Heart left ventricle (tissue), 16 donors: ENCODE results near the gene LSP1. TPM values are rescaled to one million over a fixed set of nuclear protein-coding genes. Genes with fewer than 3 reads are reported as not detected.

Source experiments
- ATAC-seq, 4 donors: fragments of 200-7000 bp; cut with Tn5 transposase; one replicate each; pipeline ENCODE4 v1.9.1; 2020 to 2022; ENCODE audit warnings: moderate library complexity in 4 of 4, mild to moderate bottlenecking in 3 of 4, moderate number of reproducible peaks in 1 of 4
- DNase-seq, 5 donors: peaks; one replicate each; pipeline ENCODE4 v3.0.0-alpha.2; 2020
- H3K27ac ChIP-seq, 12 donors: fragments of 200-600 bp; sonication (generic) in 4 of 12; one replicate each; pipeline versions ENCODE4 v1.5.0 to v1.8.0; 2016 to 2022; ENCODE audit warnings: mild to moderate bottlenecking in 2 of 12
- H3K27me3 ChIP-seq, 9 donors: fragments of 200-600 bp; sonication (generic) in 2 of 9; one replicate each; pipeline versions ENCODE4 v1.5.1 to v1.8.0; 2016 to 2022; ENCODE audit warnings: mild to moderate bottlenecking in 3 of 9
- H3K36me3 ChIP-seq, 9 donors: fragments of 200-600 bp; sonication (generic) in 2 of 9; one replicate each; pipeline versions ENCODE4 v1.5.0 to v1.8.0; 2018 to 2022; ENCODE audit warnings: mild to moderate bottlenecking in 2 of 9
- H3K4me1 ChIP-seq, 12 donors: fragments of 200-600 bp; sonication (generic) in 4 of 12; one replicate each; pipeline versions ENCODE4 v1.5.0 to v1.8.0; 2016 to 2022; ENCODE audit warnings: mild to moderate bottlenecking in 3 of 12
- H3K4me3 ChIP-seq, 12 donors: fragments of 200-600 bp; sonication (generic) in 4 of 12; one replicate each; pipeline versions ENCODE4 v1.5.0 to v1.8.0; 2017 to 2022; ENCODE audit warnings: mild to moderate bottlenecking in 9 of 12, moderate library complexity in 4 of 12
- H3K9me3 ChIP-seq, 12 donors: fragments of 200-600 bp; sonication (generic) in 4 of 12; one replicate each; pipeline versions ENCODE4 v1.5.0 to v1.8.0; 2016 to 2022; ENCODE audit warnings: mild to moderate bottlenecking in 1 of 12
- POLR2A ChIP-seq, 2 donors: fragments of 450-650 bp; IDR thresholded peaks; one replicate each; pipeline ENCODE4 v1.6.1; 2017; ENCODE audit warnings: antibody characterized with exemption in 2 of 2, mild to moderate bottlenecking in 2 of 2, moderate library complexity in 2 of 2
- WGBS, 4 donors: extraction: QIAGEN DNeasy Blood & Tissue Kit in 2 of 4; methylation state at CpG; one replicate each; pipeline versions ENCODE4 v1.1.5 to v1.1.7; 2013 to 2018; 5-methylcytosine and 5-hydroxymethylcytosine counted together
- intact Hi-C, 10 donors: fragments of 100-400 bp; cut with DNase I; formaldehyde crosslinking; loops; one replicate each; pipeline versions ENCODE4 v1.11.1 to v1.14.2; 2022
- polyA plus RNA-seq, 2 donors: library from polyadenylated mRNA; stranded (reverse); fragments of 200-250 nt; gene quantifications; one replicate each; pipeline ENCODE4 v1.2.3, GENCODE V29; 2013
- total RNA-seq, 9 donors: library from RNA; depleted of rRNA in 2 of 9; stranded (reverse); fragments of >200 nt in 2 of 9; fragmentation: NEBNext Ultra II Directional in 3 of 9; extraction: Animal tissue kit (Norgen Biotek cat#: 25700) in 3 of 9; gene quantifications; one replicate each; pipeline versions ENCODE4 v1.1.0 to v1.2.4, GENCODE V29; 2016 to 2023
- TF ChIP-seq, protein P1 (sequence below), 12 donors: fragments of 200-600 bp; sonication (generic) in 4 of 12; IDR thresholded peaks; one replicate each; pipeline versions ENCODE4 v1.5.0 to v1.8.0; 2018 to 2022; ENCODE audit warnings: antibody characterized with exemption in 12 of 12, mild to moderate bottlenecking in 5 of 12
- donor health status: ischemic (EF 13 %, LVEDD 7.1; RV severe dilation, severe dysfunction).
- donor health status: healthy with polysubstance abuse.
- donor health status: DM: no; HTN: yes; CAD: no.
- donor health status: DM: no; HTN: no; CAD: no.
- donor health status: ischemic (EF 25% LVEDD 6.9; RV normal size, moderate dysfunction).
- donor health status: ischemic (EF 25% LVEDD 5.7; RV mildly dilated, moderate dysfunction).
- donor health status: healthy.
- donor health status: DM: yes; HTN: yes; CAD: no.
- donor health status: ischemic (EF 35%, LVEDD 5.7; RV mildly dilated, moderate dysfunction).
- donor health status: nonischemic (EF 11% LVEDD 7.7; RV severe dilation, severe dysfunction).
- donor health status: DM: yes; HTN: yes; CAD: no.
- donor health status: PGD.
- donor health status: ischemic (EF 29% LVEDD 5.4; RV normal size, mild dysfunction).
- donor health status: nonischemic (EF 23%, LVEDD 6.1; RV moderate dilation, normal function).

Gene LSP1
- total and polyA plus RNA-seq, 11 donors, result 10.0 to 86.8 (median 16.4) TPM

DNA sequence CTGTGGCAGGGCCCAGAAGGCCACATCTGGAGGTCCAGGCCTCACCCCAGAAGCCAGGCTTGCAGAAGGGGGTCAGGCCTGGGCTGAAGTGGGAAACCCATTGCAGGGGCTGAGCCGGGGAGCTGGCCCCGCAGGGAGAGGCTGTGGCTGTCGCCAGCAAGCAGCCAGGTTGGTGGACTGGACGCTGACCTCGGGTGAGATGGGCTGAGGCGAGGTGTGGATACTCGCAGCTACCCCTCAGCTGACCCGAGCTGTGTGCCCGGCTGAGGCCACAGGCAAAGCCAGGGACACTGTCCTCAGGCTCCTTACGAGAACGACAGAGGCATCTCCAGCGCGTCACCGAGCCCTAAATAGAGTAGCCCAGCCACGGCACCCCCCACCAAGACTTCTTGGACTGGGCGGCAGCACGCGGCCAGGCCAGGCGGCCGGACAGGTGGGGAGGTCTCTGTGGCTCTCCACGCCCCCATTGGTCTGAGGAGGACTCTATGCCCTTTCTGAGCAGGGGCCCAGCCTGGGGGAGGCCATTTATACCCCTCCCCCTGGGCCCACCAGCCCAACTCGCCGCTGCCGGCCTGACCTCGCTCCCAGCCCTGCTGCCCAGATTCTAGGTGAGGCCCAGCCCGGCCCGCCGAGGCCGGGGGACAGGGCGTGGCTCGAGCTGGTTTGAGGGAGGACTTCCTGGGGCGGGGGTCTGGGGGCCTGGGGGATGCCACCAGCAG is 14.3 kb upstream of the LSP1 start, which contains the start of gene TNNI2:
TNNI2 (plus strand) TSS at position 556 of the 719 bp plus-strand sequence. CDS start 716 bp downstream, outside the sequence.
- Histone ChIP-seq H3K4me1 (peaks cover 0 to 37% (median 15%) of the 10 kb centered on the region in 12 donors), H3K36me3 (no peaks in the 10 kb centered on the region), H3K4me3 (no peak within 1 kb of the TSS), H3K9me3 (no peaks in the 10 kb centered on the region), H3K27me3 (no peaks in the 10 kb centered on the region), H3K27ac (peak within 1 kb of the TSS in 3 of 12 donors; percentile 25 to 46 (median 31))
- ATAC-seq (no peak), DNase-seq (peak in 3 of 5 donors; percentile 18 to 67 (median 23))
- TF ChIP-seq POLR2A (IDR thresholded peaks at IDR 0.05), result no peak
- TF ChIP-seq, protein P1, sequence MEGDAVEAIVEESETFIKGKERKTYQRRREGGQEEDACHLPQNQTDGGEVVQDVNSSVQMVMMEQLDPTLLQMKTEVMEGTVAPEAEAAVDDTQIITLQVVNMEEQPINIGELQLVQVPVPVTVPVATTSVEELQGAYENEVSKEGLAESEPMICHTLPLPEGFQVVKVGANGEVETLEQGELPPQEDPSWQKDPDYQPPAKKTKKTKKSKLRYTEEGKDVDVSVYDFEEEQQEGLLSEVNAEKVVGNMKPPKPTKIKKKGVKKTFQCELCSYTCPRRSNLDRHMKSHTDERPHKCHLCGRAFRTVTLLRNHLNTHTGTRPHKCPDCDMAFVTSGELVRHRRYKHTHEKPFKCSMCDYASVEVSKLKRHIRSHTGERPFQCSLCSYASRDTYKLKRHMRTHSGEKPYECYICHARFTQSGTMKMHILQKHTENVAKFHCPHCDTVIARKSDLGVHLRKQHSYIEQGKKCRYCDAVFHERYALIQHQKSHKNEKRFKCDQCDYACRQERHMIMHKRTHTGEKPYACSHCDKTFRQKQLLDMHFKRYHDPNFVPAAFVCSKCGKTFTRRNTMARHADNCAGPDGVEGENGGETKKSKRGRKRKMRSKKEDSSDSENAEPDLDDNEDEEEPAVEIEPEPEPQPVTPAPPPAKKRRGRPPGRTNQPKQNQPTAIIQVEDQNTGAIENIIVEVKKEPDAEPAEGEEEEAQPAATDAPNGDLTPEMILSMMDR (IDR thresholded peaks at IDR 0.05), result no peak
- intact Hi-C loops, result loop anchor here in 7 of 10 donors (2.0 to 5.0 kb wide), 7 partner anchors 44 to 314 kb away; partner anchors contain the start of genes TNNT3 (in 2 of the 7) and PRR33 (in 1 of the 7)
- WGBS, 4 donors, result 87 to 92% (median 91%) methylated on average over 9 to 32 of the region's 32 CpGs

DNA sequence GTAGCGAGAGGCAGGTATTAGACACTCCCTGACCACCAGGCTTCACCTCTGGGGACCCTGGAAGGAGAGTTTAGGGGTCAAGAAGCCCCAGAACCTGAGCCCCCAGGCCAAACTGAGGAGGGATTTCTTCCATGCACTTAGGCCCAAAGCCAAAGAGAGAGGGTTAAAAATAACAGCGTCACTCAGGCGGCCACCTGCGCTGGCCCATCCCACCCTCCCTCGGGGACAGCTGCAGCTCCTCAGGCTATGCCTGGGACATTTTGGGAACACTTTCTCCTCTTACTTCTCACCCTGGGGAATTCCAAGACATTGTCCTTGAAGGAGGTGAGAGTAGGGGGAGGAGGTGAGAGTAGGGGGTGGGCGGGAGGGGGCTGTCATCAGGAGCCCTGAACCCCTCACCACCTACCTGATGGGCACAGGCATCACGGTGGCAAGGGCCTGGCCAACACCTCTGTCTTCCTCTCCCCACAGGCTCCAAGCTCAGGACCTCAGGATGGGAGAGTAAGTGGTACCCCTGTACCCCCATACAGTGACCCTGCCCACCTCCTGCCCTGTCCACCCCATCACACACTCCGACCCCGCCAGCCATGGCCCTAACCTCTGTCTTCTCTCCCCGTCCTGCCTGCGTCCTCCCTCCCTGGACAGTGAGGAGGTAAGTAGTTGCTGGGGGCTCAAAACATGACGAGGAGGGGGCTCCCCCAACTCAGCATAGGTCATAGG is 13.5 kb upstream of the LSP1 start:
- TF ChIP-seq, protein P1 (IDR thresholded peaks at IDR 0.05), result no peak
- TF ChIP-seq POLR2A (IDR thresholded peaks at IDR 0.05), result no peak
- Histone ChIP-seq H3K4me3 (no peak overlapping the region), H3K4me1 (peaks cover 0 to 44% (median 20%) of the 10 kb centered on the region in 12 donors), H3K27me3 (no peaks in the 10 kb centered on the region), H3K36me3 (no peaks in the 10 kb centered on the region), H3K9me3 (no peaks in the 10 kb centered on the region), H3K27ac (peak overlapping the region in 2 of 12 donors; percentile 19 to 46)
- DNase-seq, result peak in 2 of 5 donors; percentile 15 to 39
- intact Hi-C loops, result loop anchor here in 7 of 10 donors (2.0 to 5.0 kb wide), 7 partner anchors 43 to 313 kb away; partner anchors contain the start of genes TNNT3 (in 2 of the 7) and PRR33 (in 1 of the 7)
- WGBS, 4 donors, result 68 to 81% (median 75%) methylated on average over 12 of the region's 12 CpGs
- ATAC-seq, result no peak

DNA sequence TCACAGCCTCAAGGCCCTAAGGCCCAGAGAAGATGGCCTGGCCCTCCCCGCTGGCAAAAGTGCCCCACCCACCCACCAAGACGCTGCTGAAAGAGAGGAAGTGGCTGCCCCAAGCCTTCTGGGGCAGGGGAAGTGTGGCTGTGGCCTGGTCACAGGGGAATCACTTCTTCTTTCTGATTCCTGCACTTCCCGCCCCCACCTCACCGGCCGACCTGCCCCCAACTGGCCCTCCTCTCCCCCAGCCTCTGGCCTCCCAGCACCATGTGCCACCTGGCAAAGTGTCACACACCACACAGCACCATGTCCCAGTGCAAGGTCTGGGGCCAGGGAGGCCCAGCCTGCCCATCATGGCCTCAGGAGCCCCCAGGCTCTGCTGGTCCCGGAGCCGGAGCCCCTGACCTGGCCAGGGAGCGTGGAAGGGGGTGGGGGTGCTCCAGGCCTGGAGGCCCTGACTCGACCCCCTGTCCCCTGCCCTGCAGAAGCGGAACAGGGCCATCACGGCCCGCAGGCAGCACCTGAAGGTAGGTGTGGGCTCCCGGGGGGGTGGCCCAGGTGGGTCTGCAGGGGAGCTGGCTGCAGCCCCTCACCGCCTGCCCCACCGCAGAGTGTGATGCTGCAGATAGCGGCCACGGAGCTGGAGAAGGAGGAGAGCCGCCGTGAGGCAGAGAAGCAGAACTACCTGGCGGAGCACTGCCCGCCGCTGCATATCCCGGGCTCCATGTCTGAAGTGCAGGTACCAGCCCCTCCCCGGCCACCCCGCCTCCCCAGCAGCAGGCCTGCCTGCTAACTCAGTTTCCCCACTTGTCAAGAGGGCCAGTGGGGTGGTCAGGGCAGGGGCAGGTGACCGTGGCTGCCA is 12.7 kb upstream of the LSP1 start:
- H3K4me1 ChIP-seq, result peaks cover 0 to 52% (median 22%) of the 10 kb centered on the region in 12 donors
- ATAC-seq, result peak in 2 of 4 donors; percentile 12 to 27

More for the DNA sequence above, 12.7 kb upstream of the LSP1 start:
- Histone ChIP-seq H3K9me3 (no peaks in the 10 kb centered on the region), H3K27me3 (no peaks in the 10 kb centered on the region), H3K4me3 (peak overlapping the region in 3 of 12 donors; percentile 2 to 51 (median 19)), H3K27ac (peak overlapping the region in 3 of 12 donors; percentile 20 to 82 (median 38)), H3K36me3 (no peaks in the 10 kb centered on the region)
- 72 to 89% (median 84%) methylated on average over 16 to 26 of the region's 26 CpGs for WGBS, 4 donors
- TF ChIP-seq, protein P1 (IDR thresholded peaks at IDR 0.05), result no peak
- no peak for TF ChIP-seq POLR2A (IDR thresholded peaks at IDR 0.05)
- intact Hi-C loops, result loop anchor here (2.0 to 10.0 kb wide), 9 partner anchors 42 to 313 kb away; partner anchors contain the start of genes TNNT3 (in 2 of the 10) and PRR33 (in 1 of the 10)
- peak; percentile 66 to 85 (median 75) for DNase-seq
